ENCODE data around the gene NAA20. TPM values are rescaled to one million over a fixed set of nuclear protein-coding genes. Genes with fewer than 3 reads are reported as not detected.

The NAA20 gene
- total RNA-seq, 1 donor from 2014 or later, result 38.1 TPM

DNA sequence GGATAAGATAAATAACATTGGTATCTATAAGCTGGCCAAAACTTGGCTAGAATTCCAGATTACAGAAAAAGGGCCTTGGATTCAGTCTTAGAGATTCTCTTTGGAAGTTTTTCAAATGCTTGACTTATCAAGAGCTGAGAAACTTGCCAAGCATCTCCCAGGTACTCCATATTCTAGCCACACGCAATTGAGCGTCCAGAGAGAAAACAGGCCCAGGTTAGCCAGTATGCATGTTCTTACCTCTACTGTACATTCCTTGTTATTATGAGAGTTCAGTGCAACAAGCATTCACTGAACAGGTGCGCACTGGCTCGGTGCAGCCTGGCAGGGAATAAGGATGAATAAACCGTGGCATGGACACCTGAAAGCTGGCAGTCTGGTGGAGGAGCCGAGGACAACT, 21.4 kb downstream of the NAA20 start:
- H3K36me3 Mint-ChIP-seq (ENCODE audit: insufficient read depth), result peaks cover 36% of the 10 kb centered on the region
- no peak for DNase-seq (ENCODE audit: low spot score, unreplicated experiment)
- H3K27ac Mint-ChIP-seq, result peak overlapping the region; percentile 54
- no peak overlapping the region for H3K4me3 Mint-ChIP-seq (ENCODE audit: low read depth)
- H3K27me3 Mint-ChIP-seq, result no peaks in the 10 kb centered on the region
- H3K9me3 Mint-ChIP-seq (ENCODE audit: low read depth), result no peaks in the 10 kb centered on the region
- TF ChIP-seq, protein P1, sequence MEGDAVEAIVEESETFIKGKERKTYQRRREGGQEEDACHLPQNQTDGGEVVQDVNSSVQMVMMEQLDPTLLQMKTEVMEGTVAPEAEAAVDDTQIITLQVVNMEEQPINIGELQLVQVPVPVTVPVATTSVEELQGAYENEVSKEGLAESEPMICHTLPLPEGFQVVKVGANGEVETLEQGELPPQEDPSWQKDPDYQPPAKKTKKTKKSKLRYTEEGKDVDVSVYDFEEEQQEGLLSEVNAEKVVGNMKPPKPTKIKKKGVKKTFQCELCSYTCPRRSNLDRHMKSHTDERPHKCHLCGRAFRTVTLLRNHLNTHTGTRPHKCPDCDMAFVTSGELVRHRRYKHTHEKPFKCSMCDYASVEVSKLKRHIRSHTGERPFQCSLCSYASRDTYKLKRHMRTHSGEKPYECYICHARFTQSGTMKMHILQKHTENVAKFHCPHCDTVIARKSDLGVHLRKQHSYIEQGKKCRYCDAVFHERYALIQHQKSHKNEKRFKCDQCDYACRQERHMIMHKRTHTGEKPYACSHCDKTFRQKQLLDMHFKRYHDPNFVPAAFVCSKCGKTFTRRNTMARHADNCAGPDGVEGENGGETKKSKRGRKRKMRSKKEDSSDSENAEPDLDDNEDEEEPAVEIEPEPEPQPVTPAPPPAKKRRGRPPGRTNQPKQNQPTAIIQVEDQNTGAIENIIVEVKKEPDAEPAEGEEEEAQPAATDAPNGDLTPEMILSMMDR (IDR thresholded peaks at IDR 0.05; ENCODE audit: unreplicated experiment), result no peak
- peaks cover 5% of the 10 kb centered on the region for H3K4me1 Mint-ChIP-seq (ENCODE audit: low read depth)

DNA sequence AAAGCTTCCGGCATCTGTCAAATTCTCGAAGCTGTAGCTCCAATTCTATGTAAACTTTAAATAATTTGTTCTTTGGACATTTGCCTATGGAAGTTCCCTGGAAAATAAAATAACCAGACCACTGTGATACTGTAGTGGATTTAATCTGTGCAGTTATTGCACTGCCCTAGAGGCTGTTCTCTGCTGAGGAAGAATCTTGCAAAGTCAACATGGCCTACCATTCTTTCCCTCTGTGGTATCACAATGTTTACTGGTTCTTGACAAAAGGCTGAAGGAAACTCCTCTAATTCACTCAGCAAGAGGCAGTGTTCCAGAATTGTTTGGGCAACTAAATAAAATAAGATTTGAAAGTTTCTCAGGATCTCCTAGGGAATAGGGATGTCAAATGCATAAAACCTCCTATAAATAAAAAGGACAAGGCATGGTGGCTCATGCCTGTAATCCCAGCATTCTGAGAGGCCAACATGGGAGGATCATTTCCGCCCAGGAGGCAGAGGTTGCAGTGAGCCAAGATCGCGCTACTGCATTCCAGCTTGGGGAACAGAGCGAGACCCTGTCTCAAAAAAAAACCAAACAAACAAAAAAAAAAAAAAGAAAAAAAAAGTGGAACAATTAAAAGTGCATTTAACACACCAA, 22.7 kb downstream of the NAA20 start:
- no peak overlapping the region for H3K27ac Mint-ChIP-seq
- no peak overlapping the region for H3K4me3 Mint-ChIP-seq (ENCODE audit: low read depth)
- DNase-seq (ENCODE audit: low spot score, unreplicated experiment), result no peak
- peaks cover 5% of the 10 kb centered on the region for H3K4me1 Mint-ChIP-seq (ENCODE audit: low read depth)
- TF ChIP-seq, protein P1 (IDR thresholded peaks at IDR 0.05; ENCODE audit: unreplicated experiment), result no peak
- H3K36me3 Mint-ChIP-seq (ENCODE audit: insufficient read depth), result peaks cover 38% of the 10 kb centered on the region
- no peaks in the 10 kb centered on the region for H3K9me3 Mint-ChIP-seq (ENCODE audit: low read depth)
- H3K27me3 Mint-ChIP-seq, result no peaks in the 10 kb centered on the region

DNA sequence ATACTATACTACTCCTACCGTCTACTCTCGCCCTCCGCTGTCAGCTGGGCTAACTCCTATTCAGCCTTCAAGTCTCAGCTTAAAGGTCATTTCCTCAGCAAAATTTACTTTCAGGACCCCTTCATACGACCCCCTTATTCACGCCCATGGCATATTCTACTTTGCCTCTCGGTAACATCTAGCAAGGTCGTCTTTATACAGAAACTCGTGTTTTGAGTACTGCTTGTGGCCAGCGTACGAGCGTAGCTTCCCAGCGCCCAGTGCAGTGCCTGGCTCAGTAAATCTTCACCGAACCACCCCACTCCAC, 34.6 kb downstream of the NAA20 start:
- TF ChIP-seq, protein P1 (IDR thresholded peaks at IDR 0.05; ENCODE audit: unreplicated experiment), result no peak
- Mint-ChIP-seq H3K27ac (peak overlapping the region; percentile 98), H3K4me3 (ENCODE audit: low read depth) (peak overlapping the region; percentile 95), H3K4me1 (ENCODE audit: low read depth) (peaks cover 5% of the 10 kb centered on the region), H3K9me3 (ENCODE audit: low read depth) (no peaks in the 10 kb centered on the region), H3K27me3 (no peaks in the 10 kb centered on the region), H3K36me3 (ENCODE audit: insufficient read depth) (peaks cover 10% of the 10 kb centered on the region)
- no peak for DNase-seq (ENCODE audit: low spot score, unreplicated experiment)

DNA sequence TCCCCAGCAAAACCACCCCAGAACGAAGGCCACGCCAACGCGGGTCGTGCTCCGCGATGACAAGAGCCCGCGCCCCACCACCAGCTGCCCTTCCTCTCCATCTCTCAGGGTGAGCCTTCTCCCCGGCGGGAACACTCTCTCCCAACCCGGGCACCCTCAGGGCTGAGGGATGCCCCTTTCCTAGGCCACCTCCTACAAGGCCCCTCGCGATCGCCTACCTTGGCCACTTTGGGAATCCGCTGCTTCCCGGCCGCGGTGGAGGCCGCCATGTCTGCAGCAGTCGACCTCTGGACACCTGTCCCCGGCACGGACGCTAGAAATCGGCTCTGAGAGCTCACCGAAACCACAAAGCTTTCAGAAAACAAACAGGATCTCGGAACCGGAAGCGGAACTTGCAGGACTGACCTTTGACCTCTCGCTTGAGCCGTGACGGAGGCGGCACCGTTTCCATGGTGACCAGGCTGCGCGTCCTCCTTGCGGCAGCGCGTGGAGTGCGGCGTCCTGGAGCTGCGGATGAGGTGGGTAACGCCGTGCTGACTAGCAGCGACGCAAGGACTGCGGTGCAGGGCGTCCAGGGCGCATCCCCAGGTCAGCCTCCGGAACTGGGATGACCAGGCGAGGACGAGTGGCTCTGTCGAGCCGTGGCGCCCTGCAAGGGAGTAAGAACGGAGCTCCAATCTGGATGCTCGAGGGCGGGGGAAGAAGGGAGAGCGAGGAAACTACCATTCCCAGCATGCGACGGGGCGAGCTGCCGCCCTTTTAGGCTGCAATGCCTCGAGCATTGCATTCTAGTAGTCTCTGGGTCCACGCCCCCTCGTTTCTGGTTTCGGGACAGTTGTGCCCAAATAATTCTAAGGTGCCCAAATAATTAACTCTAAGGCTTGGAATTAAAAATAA, 35.2 kb downstream of the NAA20 start, which contains the start of the genes CFAP61 and CRNKL1:
CFAP61 (plus strand) TSS at position 459 of the 897 bp plus-strand sequence. CDS start 4,122 bp downstream, outside the sequence.
CRNKL1 (minus strand) TSS at position 393 of the 897 bp plus-strand sequence; CDS start at position 269, 124 bp downstream.
- peak within 1 kb of the TSS; percentile 95 for H3K4me3 Mint-ChIP-seq (ENCODE audit: low read depth)
- peak; percentile 89 for DNase-seq (ENCODE audit: low spot score, unreplicated experiment)
- H3K9me3 Mint-ChIP-seq (ENCODE audit: low read depth), result no peaks in the 10 kb centered on the region
- TF ChIP-seq, protein P1 (IDR thresholded peaks at IDR 0.05; ENCODE audit: unreplicated experiment), result peak; percentile 18
- H3K27ac Mint-ChIP-seq, result peak within 1 kb of the TSS; percentile 98
- H3K36me3 Mint-ChIP-seq (ENCODE audit: insufficient read depth), result peaks cover 10% of the 10 kb centered on the region
- peaks cover 5% of the 10 kb centered on the region for H3K4me1 Mint-ChIP-seq (ENCODE audit: low read depth)
- H3K27me3 Mint-ChIP-seq, result no peaks in the 10 kb centered on the region

DNA sequence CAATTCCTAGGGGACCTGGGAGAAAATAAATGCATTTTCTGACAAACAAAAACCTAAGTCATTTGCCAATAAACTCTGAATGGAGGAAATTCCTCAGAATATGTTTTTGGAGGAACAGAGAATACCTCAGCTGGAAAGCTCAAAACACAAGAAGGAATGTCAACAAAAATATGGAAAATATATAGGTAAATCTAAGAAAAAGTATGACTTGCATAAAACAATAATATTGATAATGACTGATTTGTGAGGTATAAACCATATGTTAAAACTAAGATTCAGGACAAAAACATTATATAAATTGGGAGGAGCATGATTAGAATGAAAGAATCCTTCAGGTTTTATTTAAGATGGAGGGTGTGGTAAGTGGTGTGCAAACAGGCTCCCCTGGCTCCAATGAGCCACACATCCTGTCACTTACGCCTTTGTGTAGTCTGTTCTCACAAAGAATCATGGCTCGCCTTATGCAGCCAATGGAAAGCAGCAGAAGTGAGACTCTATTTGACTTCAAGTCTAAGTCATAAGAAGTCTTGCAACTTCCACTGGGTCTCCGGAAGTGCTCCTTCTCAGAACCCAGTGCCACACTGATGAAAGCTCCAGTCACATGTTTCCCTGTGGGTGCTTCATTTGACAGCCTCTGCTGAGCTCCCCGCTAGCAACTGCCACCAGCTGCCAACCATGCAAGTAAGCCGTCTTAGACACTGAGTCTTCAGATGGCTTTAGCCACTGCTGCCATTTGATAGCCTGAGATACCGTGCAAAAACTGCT, 43.3 kb downstream of the NAA20 start:
- Mint-ChIP-seq H3K27me3 (no peaks in the 10 kb centered on the region), H3K9me3 (ENCODE audit: low read depth) (no peaks in the 10 kb centered on the region), H3K4me1 (ENCODE audit: low read depth) (no peaks in the 10 kb centered on the region), H3K36me3 (ENCODE audit: insufficient read depth) (no peaks in the 10 kb centered on the region), H3K27ac (no peak overlapping the region), H3K4me3 (ENCODE audit: low read depth) (no peak overlapping the region)
- no peak for DNase-seq (ENCODE audit: low spot score, unreplicated experiment)
- TF ChIP-seq, protein P1 (IDR thresholded peaks at IDR 0.05; ENCODE audit: unreplicated experiment), result no peak
